NCI-H1048 (cell line): Measurements from ENCODE around the gene YY2.
"Not testable (repeated sequence)": the region's sequence is repeated elsewhere in the genome, so short reads cannot be mapped to it uniquely, and the experiment has no call there.

Source experiments
- DNase-seq: peaks from one replicate; lab custom pipeline; 2025; lab: John Stamatoyannopoulos, UW

Gene YY2

DNA sequence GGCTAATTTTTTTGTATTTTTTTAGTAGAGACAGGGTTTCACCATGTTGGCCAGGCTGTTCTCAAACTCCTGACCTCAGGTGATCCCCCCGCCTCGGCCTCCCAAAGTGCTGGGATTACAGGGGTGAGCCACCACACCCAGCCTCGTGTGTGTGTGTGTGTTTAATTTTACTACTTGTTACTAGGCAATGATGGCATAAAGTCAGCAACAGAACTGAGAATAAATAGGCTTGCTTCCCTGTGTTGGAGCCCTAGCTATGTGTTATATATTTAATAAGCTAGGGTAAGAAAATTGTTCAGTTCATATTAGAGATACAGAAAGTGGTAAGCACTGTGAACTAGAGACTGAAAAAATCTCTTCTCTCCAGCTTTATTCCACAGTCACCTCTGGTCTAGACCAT, 18.4 kb downstream of the YY2 start:
- DNase-seq = not testable (repeated sequence)

DNA sequence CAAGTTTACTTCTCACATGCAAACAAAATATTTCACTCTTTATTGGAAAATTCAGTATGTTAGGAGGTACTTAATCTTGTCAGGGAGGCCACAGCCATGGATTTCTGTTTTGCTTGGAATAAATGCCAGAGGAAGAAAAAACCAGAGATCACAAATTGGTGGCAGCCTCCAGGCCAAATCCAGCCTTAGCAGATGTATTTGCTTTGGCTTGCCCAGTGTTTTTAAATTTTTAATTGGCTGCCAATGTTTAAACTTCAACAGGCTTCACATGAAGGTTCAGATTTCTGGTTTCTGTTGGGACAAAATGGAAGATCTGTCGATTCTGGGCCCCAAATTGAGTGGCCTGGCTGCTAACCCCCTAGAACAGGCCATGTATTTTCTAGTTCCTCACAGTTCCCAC, 19.2 kb downstream of the YY2 start:
- DNase-seq = no peak

DNA sequence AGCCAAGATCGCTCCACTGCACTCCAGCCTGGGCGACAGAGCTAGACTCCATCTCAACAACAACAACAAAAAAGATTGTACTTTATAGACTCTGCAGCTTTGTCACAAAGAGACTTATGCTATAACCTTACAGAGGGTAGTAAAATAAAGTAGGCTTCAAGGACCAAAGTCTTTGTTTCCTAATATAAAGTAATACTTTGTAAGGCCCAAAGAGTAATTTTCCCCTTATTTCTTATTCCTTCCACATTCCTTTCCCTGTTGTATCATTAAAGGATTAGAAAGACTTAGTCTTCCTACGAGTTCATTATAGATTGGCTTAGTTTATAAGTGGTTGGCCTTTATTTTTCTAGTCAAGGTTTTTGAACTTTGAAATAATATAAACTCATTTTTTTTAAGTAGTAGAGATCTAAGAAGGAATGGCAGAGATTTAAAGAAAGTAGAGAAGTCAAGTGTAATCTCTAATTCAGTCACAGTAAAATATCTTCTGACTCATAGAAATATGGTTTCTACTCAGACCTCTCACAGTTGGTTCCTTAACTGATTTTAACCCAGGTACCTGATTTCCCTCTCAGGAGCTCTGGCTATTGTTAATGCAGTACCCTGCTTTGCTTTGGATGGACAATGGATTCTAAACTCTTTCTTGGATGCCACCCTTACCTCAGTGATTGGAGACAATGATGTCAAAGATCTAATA, 26.2 kb downstream of the YY2 start:
- no peak for DNase-seq

DNA sequence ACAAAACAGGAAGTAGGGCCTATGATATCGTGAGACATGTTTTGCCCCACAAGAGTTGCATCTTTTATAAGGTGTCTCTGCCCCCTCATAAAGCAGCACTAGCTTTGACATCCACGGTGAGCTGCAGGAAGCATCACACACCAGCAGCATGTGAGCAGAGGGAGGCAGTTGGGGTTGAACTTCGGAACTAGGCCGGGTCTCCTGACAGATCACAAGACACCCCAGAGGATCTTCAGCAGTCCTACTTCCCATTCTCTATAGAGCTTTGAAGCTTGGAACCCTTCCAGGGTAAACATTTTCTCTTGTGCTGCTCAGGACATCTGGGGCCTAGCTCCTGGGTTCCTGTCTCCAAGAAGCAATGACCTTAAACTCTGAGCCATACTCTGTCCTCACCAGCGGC, 27.5 kb downstream of the YY2 start:
- no peak for DNase-seq

DNA sequence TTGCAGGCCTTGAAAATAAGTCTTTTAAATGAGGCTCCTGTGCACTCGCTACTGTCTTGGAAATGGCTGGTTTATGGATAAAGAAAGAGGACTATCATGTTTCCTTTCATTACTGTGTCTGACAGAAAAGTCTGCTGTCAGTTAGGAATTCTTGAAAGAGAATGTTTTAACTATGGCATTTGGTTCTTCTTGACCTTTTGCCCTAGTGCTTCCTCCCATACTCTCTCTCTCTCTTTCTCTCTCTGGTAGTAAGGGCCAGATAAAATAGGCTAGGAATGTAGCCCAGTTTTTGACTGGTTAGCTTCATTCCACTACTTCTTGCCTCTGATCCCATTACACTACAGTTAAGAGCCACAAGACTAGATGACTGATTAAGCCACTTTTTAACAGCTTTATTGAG, 29.8 kb downstream of the YY2 start:
- DNase-seq = no peak

DNA sequence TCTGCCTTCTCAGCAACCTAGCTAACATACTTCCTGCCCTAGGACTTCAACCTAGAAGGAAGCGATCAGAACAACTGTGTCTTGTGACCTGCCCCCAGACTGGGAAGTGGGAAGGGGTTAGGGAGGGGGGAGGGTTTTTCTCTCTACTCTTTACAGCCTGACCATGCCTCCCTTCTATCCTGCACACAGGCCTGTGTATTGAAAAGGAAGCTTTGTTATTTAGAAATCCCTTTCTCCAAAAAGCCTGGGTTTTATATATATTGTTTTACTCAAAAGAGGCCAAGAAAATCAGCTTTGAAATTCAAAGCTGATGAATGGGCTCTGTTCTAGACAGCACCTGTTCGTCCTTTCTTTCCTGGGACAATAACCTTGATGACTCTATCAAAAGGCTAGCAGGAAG, 49.5 kb downstream of the YY2 start:
- DNase-seq = no peak

DNA sequence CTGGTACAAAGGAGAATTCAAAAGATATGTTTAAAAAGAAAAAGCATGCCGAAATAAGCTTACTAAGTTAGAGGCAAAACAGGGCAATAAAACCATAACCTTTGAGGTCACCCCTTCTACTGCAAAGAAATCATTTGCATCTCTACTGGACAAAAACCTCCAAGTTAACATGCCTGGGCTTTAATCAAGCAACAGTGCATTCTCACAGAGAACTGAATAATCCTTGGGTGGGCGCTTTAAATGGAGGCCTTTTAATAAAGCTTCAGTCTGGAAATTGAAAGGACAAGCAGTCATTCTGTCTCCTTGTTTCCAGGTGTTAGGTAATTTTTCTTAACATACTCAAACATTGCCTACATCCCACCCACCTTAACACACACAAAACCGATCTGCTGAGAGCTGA, 50.2 kb downstream of the YY2 start:
- DNase-seq = no peak

DNA sequence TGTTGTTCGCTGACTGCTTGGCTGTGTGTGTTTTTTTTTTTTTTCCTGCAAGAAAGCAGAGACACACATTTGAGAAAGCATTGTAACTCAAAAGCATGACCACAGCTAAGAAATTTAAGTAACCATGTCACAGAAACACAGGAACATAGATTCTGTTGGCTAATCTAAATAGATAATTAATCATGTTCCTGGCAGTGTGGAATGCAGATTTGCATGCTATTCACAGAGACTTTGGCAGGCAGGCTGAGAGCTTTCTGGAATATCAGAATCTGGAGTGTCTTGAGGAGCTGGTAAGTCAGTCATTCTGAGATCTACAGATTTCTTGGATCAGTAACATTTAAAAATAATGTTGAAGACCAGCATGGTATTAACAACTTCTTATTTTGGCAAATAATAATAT, 51.5 kb downstream of the YY2 start:
- no peak for DNase-seq
